Measurements from ENCODE around the gene DHRS4.

DHRS4 gene

GRCh38 chr14:23953464-23954278, at the start of gene DHRS4:
DHRS4 (plus strand) TSS chr14:23953770; CDS start chr14:23953789, 19 bp downstream.
- DNase-seq (ENCODE audit: low read depth, low spot score): peak; percentile 22
- H3K27ac ChIP-seq: peak within 1 kb of the TSS; percentile 59

GRCh38 chr14:23910101-23910875, 43.3 kb upstream of the DHRS4 start:
- no peak for DNase-seq (ENCODE audit: low read depth, low spot score)
- no peak overlapping the region for H3K27ac ChIP-seq

GRCh38 chr14:23910876-23911210, 42.7 kb upstream of the DHRS4 start:
- no peak for DNase-seq (ENCODE audit: low read depth, low spot score)
- H3K27ac ChIP-seq: no peak overlapping the region

- no peak for DNase-seq (ENCODE audit: low read depth, low spot score)
- H3K27ac ChIP-seq: no peak overlapping the region
Observed at GRCh38 chr14:23915559-23915958, 38.0 kb upstream of the DHRS4 start.

GRCh38 chr14:23916004-23916403, 37.6 kb upstream of the DHRS4 start:
- no peak overlapping the region for H3K27ac ChIP-seq
- DNase-seq (ENCODE audit: low read depth, low spot score): no peak

- DNase-seq (ENCODE audit: low read depth, low spot score): no peak
- no peak overlapping the region for H3K27ac ChIP-seq
Observed at GRCh38 chr14:23916446-23916845, 37.1 kb upstream of the DHRS4 start.

- DNase-seq (ENCODE audit: low read depth, low spot score): no peak
- no peak overlapping the region for H3K27ac ChIP-seq
Observed at GRCh38 chr14:23922545-23922944, 31.0 kb upstream of the DHRS4 start.

- no peak overlapping the region for H3K27ac ChIP-seq
- DNase-seq (ENCODE audit: low read depth, low spot score): no peak
Observed at GRCh38 chr14:23925523-23926075, 28.0 kb upstream of the DHRS4 start.

GRCh38 chr14:23926543-23926942, 27.0 kb upstream of the DHRS4 start:
- no peak overlapping the region for H3K27ac ChIP-seq
- no peak for DNase-seq (ENCODE audit: low read depth, low spot score)

GRCh38 chr14:23929136-23929535, 24.4 kb upstream of the DHRS4 start:
- H3K27ac ChIP-seq: no peak overlapping the region
- DNase-seq (ENCODE audit: low read depth, low spot score): no peak

GRCh38 chr14:23929822-23930294, 23.7 kb upstream of the DHRS4 start:
- no peak for DNase-seq (ENCODE audit: low read depth, low spot score)
- no peak overlapping the region for H3K27ac ChIP-seq

- H3K27ac ChIP-seq: no peak overlapping the region
- no peak for DNase-seq (ENCODE audit: low read depth, low spot score)
Observed at GRCh38 chr14:23930742-23931141, 22.8 kb upstream of the DHRS4 start.

GRCh38 chr14:23931721-23932289, 21.8 kb upstream of the DHRS4 start:
- DNase-seq (ENCODE audit: low read depth, low spot score): no peak
- H3K27ac ChIP-seq: no peak overlapping the region

- no peak overlapping the region for H3K27ac ChIP-seq
- DNase-seq (ENCODE audit: low read depth, low spot score): no peak
Observed at GRCh38 chr14:23932639-23933038, 20.9 kb upstream of the DHRS4 start.

- no peak for DNase-seq (ENCODE audit: low read depth, low spot score)
- H3K27ac ChIP-seq: no peak overlapping the region
Observed at GRCh38 chr14:23933108-23933741, 20.3 kb upstream of the DHRS4 start.

- no peak for DNase-seq (ENCODE audit: low read depth, low spot score)
- no peak overlapping the region for H3K27ac ChIP-seq
Observed at GRCh38 chr14:23933742-23934128, 19.8 kb upstream of the DHRS4 start.

- DNase-seq (ENCODE audit: low read depth, low spot score): no peak
Observed at GRCh38 chr14:23935158-23935557, 18.4 kb upstream of the DHRS4 start.

GRCh38 chr14:23936084-23936829, 17.3 kb upstream of the DHRS4 start:
- no peak for DNase-seq (ENCODE audit: low read depth, low spot score)
- no peak overlapping the region for H3K27ac ChIP-seq

More at GRCh38 chr14:23935158-23935557, 18.4 kb upstream of the DHRS4 start:
- H3K27ac ChIP-seq: no peak overlapping the region

GRCh38 chr14:23937203-23937602, 16.4 kb upstream of the DHRS4 start:
- no peak for DNase-seq (ENCODE audit: low read depth, low spot score)
- no peak overlapping the region for H3K27ac ChIP-seq

- H3K27ac ChIP-seq: no peak overlapping the region
- DNase-seq (ENCODE audit: low read depth, low spot score): no peak
Observed at GRCh38 chr14:23938823-23939222, 14.7 kb upstream of the DHRS4 start.

Measured in epithelial cell of prostate (primary cell).